T-cell (primary cell): ENCODE measurements around the gene REEP2. TPM values are rescaled to one million over a fixed set of nuclear protein-coding genes. Genes with fewer than 3 reads are reported as not detected.
A peak's percentile ranks its signal among the peaks of the same experiment; 100 is the strongest.

Experiments used
- ATAC-seq, 4 experiments: fragments of 200-7000 bp in 3 of 4; fragments of 150-1000 bp in 1 of 4; cut with Tn5 transposase; replicated peaks in 1 of 4; 1 replicate in 3 of 4; 2 replicates in 1 of 4; pipeline ENCODE4 v1.10.0; 2021; ENCODE audit warnings: moderate library complexity in 3 of 4, mild to moderate bottlenecking in 2 of 4, moderate number of reproducible peaks in 1 of 4
- CTCF ChIA-PET, 2 donors: fragments of 300-600 bp; sonication (Branson Sonifier 250); formaldehyde crosslinking; loops; one replicate each; lab custom pipeline; 2022; ENCODE audit warnings: antibody characterized with exemption in 2 of 2; lab: Charles Lee
- POLR2A ChIA-PET, 2 donors: fragments of 300-600 bp; sonication (Branson Sonifier 250); formaldehyde crosslinking; loops; one replicate each; lab custom pipeline; 2022; ENCODE audit warnings: antibody characterized with exemption in 2 of 2; lab: Charles Lee
- DNase-seq, 35 experiments: peaks; one replicate each; pipeline versions ENCODE4 v3.0.0 to v3.0.0-alpha.2; 2013 to 2023
- H3K27ac ChIP-seq: one replicate; pipeline ENCODE4 v1.5.1; 2013; ENCODE audit warnings: low read length
- H3K27me3 ChIP-seq, 2 experiments: replicated peaks in 1 of 2; 1 replicate in 1 of 2; 2 replicates in 1 of 2; pipeline versions ENCODE4 v1.6.1 to v1.7.0; 2013; ENCODE audit warnings: low read length in 1 of 2, mixed read lengths in 1 of 2; ENCODE audit not compliant: control insufficient read depth in 2 of 2, insufficient read depth in 2 of 2; ENCODE audit errors: extremely low read depth in 1 of 2
- H3K36me3 ChIP-seq, 2 donors: 1 replicate in 1 of 2; 2 replicates in 1 of 2; pipeline versions ENCODE4 v1.6.1 to v1.7.0; 2013; ENCODE audit warnings: low read length in 1 of 2; ENCODE audit not compliant: control insufficient read depth in 2 of 2, insufficient read depth in 1 of 2; ENCODE audit errors: extremely low read depth in 1 of 2
- H3K4me1 ChIP-seq, 2 experiments: 1 replicate in 1 of 2; 2 replicates in 1 of 2; pipeline versions ENCODE4 v1.6.1 to v1.7.0; 2013; ENCODE audit warnings: low read length in 2 of 2, mixed read lengths in 1 of 2; ENCODE audit not compliant: insufficient read depth in 2 of 2, control insufficient read depth in 1 of 2; ENCODE audit errors: extremely low read depth in 1 of 2
- H3K4me3 ChIP-seq, 2 donors: 1 replicate in 1 of 2; 2 replicates in 1 of 2; pipeline versions ENCODE4 v1.5.1 to v1.7.0; 2013; ENCODE audit warnings: mild to moderate bottlenecking in 2 of 2, low read length in 1 of 2, moderate library complexity in 1 of 2; ENCODE audit not compliant: control insufficient read depth in 1 of 2; ENCODE audit errors: extremely low read depth in 1 of 2
- H3K9me3 ChIP-seq: 2 replicates; pipeline ENCODE4 v1.7.0; 2013
- H3K27ac Mint-ChIP-seq, 2 donors: one replicate each; pipeline ENCODE4 v1.8.0; 2020 to 2021; ENCODE audit warnings: mild to moderate bottlenecking in 2 of 2, mixed read lengths in 2 of 2
- H3K27me3 Mint-ChIP-seq, 2 donors: one replicate each; pipeline ENCODE4 v1.8.0; 2021 to 2022; ENCODE audit warnings: mixed read lengths in 2 of 2
- H3K36me3 Mint-ChIP-seq: one replicate; pipeline ENCODE4 v1.8.0; 2021; ENCODE audit warnings: mixed read lengths
- H3K4me1 Mint-ChIP-seq, 3 donors: one replicate each; pipeline ENCODE4 v1.8.0; 2020 to 2022; ENCODE audit warnings: mixed read lengths in 3 of 3, mild to moderate bottlenecking in 1 of 3
- H3K4me3 Mint-ChIP-seq, 3 donors: one replicate each; pipeline ENCODE4 v1.8.0; 2020 to 2022; ENCODE audit warnings: mild to moderate bottlenecking in 3 of 3, mixed read lengths in 3 of 3, moderate library complexity in 3 of 3
- H3K9me3 Mint-ChIP-seq, 3 donors: one replicate each; pipeline ENCODE4 v1.8.0; 2020 to 2022; ENCODE audit warnings: mixed read lengths in 3 of 3
- WGBS: methylation state at CpG from one replicate; pipeline ENCODE4 v1.1.5; 2013; ENCODE audit warnings: missing lambda C conversion rate; ENCODE audit not compliant: insufficient coverage; 5-methylcytosine and 5-hydroxymethylcytosine counted together
- total RNA-seq, 35 experiments: library from RNA in 6 of 35; stranded (reverse) in 6 of 35; fragments of 120-200 nt in 1 of 35; gene quantifications; one replicate each; pipeline versions ENCODE4 v1.2.1 to v1.2.4 and lab custom pipeline; 2013 to 2026

Gene REEP2
- total RNA-seq, 5 donors from 2014 or later (not counting 1 experiment from before 2014, with no cell fraction given): 0.18 to 0.61 (median 0.42) TPM

DNA sequence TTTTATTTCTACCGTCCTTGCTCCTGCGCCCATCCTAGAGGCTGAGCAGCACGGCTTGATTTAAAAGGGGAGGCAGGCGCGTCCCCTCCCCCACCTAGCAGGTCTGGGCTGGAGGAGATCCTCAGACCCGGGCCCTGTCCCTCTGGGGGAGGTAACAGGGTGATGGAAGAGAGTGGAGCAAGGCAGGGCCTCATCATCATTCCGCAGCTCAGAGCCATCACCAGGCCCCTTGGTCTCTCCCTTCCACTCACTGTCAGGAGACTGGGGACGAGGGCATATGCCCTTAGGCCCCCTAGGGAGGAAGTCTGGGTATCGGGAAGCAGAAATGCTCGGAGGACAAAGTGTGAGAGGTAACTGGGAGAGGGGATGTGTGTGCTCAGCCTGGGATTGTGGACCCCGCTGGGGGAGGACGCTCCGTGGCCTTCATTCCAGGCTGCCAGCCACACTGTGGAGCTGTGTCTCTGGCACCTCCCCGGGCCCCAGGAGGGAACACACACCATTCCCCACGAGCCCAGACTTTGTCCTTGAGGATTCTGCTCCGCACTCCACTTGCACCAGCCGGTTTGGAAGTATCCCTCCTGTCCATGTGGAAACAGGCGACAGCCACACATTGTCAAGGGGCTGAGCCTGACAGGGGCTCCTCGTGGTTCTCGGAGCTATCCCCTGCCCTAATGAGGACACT is 761 bp downstream of the REEP2 start:
- POLR2A ChIA-PET: interaction anchor here in 1 of 2 donors (1.0 kb wide), 1 partner anchor 14 kb away, joined by 3 read pairs; no protein-coding TSS in a partner anchor
- no peak overlapping the region for H3K27ac Mint-ChIP-seq
- no peaks in the 10 kb centered on the region for H3K9me3 Mint-ChIP-seq
- H3K27me3 ChIP-seq: peaks cover 0 to 13% of the 10 kb centered on the region in 2 experiments
- 97% methylated on average over 7 of the region's 20 CpGs for WGBS
- H3K4me1 ChIP-seq: peaks cover 0 to 16% of the 10 kb centered on the region in 2 experiments
- H3K9me3 ChIP-seq: no peaks in the 10 kb centered on the region
- H3K27ac ChIP-seq: no peak overlapping the region
- peaks cover 16 to 22% (median 18%) of the 10 kb centered on the region in 3 donors for H3K4me1 Mint-ChIP-seq
- no peak for DNase-seq
- CTCF ChIA-PET: interaction anchor here in 1 of 2 donors (1.2 kb wide), 2 partner anchors 9 to 10 kb away, joined by 3 to 6 read pairs; no protein-coding TSS in a partner anchor
- peaks cover 14% of the 10 kb centered on the region for H3K36me3 Mint-ChIP-seq
- ATAC-seq: peak in 1 of 4 experiments; percentile 2
- H3K36me3 ChIP-seq: peaks cover 7 to 20% of the 10 kb centered on the region in 2 donors
- H3K27me3 Mint-ChIP-seq: peaks cover 0 to 6% of the 10 kb centered on the region in 2 donors
- H3K4me3 Mint-ChIP-seq: peak overlapping the region; percentile 73 to 77 (median 76)
- peak overlapping the region; percentile 36 to 60 for H3K4me3 ChIP-seq

DNA sequence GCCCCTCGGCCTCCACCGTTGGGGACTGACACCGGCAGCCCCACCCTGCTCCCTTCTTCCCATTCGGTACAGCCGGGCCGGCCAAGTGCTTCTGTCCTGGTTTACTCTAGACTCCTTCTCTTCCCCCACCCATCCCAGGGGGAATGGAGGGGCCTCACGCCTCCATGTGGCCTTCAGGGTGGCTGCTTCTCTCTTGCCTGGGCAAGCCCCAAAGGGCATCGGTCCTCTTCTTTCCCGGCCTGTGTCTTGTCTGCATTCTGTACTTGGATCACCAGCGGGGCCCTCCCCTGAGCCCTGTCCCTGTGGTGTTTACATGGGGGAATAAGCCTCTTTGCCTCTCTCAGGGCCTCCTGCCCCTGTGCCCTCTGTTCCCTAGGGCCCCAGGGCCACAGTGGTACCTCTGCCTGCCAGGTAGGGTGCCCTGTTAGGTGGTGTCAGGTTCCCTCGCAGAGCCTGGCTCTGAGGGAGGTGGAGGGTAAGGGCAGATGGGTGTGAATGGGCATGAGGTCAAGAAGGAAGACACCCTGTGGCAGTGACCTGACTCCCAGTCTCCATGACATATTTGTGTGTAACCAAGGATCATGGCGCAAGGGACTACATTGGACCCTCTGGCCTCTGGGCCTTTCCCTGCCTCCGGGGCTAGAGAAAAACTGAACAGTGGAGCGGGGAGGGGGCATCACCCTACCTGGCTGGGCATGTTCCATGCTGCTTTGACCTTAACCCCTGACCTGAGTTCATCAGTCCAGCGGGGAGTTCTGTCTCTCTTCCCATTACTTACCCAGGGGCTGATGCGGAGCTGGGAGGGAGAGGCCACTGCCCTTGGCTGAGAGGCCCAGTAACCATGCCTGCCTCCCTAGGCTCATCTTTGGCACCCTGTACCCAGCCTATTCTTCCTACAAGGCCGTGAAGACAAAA is 1.6 kb downstream of the REEP2 start:
- H3K4me1 Mint-ChIP-seq: peaks cover 16 to 22% (median 18%) of the 10 kb centered on the region in 3 donors
- 100% methylated on average over 9 of the region's 17 CpGs for WGBS
- ChIA-PET POLR2A (no interaction called here), CTCF (interaction anchor here in 1 of 2 donors (0.6 to 1.2 kb wide), 3 partner anchors 8 to 98 kb away, joined by 3 to 6 read pairs (median 3); no protein-coding TSS in a partner anchor)
- H3K9me3 Mint-ChIP-seq: no peaks in the 10 kb centered on the region
- H3K9me3 ChIP-seq: no peaks in the 10 kb centered on the region
- H3K4me1 ChIP-seq: peaks cover 0 to 16% of the 10 kb centered on the region in 2 experiments
- H3K27me3 ChIP-seq: peaks cover 0 to 13% of the 10 kb centered on the region in 2 experiments
- ATAC-seq (no peak), DNase-seq (no peak)
- peak overlapping the region; percentile 39 to 76 (median 41) for H3K4me3 Mint-ChIP-seq
- H3K27ac ChIP-seq: no peak overlapping the region
- H3K36me3 ChIP-seq: peaks cover 6 to 12% of the 10 kb centered on the region in 2 donors
- no peak overlapping the region for H3K4me3 ChIP-seq
- peaks cover 0 to 6% of the 10 kb centered on the region in 2 donors for H3K27me3 Mint-ChIP-seq
- peaks cover 6% of the 10 kb centered on the region for H3K36me3 Mint-ChIP-seq
- no peak overlapping the region for H3K27ac Mint-ChIP-seq

DNA sequence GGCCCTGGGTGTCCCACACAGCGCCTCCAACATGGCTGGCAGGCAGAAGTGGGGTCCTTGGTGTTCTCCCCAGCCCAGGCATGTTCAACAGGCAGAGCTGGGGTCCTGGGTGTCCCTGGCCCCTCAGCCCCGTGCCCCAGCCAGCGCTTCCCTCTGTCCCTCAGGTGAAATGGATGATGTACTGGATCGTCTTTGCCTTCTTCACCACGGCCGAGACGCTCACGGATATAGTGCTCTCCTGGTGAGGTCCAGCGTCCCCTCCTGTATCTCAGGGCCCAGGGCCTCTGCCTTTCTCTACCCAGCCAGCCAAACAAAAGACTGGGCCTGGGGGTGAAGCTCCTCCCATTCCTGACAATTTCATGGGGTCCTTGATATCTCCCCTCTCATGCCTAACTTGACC is 2.4 kb downstream of the REEP2 start:
- WGBS: 90% methylated on average over 9 of the region's 9 CpGs
- H3K27ac ChIP-seq: no peak overlapping the region

DNA sequence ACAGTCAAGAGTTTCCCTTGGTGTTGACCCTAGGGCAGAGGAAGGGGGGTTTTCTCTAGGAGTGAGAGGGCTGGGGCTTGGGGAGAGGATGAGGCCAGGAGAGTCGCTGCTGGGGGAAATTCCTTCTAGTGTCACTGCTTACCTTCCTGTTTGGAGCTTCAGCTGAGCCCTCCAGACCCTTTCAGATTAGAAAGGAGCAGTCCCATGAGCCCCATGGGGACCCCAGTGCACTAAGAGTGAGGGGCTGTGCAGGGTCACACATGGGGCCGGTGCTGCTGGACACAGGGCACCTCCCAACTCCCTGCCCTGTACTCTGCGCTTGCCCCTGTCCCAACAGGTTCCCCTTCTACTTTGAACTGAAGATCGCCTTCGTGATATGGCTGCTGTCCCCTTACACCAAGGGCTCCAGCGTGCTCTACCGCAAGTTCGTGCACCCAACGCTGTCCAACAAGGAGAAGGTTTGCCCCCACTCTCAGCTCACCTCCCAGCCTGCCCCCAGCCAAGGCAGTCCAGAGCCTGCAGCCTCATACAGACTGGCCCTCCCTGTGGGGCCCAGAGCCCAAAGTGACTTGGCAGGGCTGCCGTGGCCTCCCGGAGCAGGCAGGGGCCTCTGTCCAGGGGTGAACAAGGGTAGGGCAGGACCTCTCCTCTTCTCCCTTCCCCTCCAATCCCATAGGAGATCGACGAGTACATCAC is 5.4 kb downstream of the REEP2 start:
- DNase-seq (no peak), ATAC-seq (no peak)
- peaks cover 0 to 6% of the 10 kb centered on the region in 2 experiments for H3K4me1 ChIP-seq
- ChIA-PET CTCF (interaction anchor here in 1 of 2 donors (0.6 kb wide), 1 partner anchor 10 kb away, joined by 3 read pairs; no protein-coding TSS in a partner anchor), POLR2A (no interaction called here)
- H3K9me3 Mint-ChIP-seq: no peaks in the 10 kb centered on the region
- H3K4me3 ChIP-seq: no peak overlapping the region
- peaks cover 0 to 6% of the 10 kb centered on the region in 2 donors for H3K27me3 Mint-ChIP-seq
- H3K27ac Mint-ChIP-seq: no peak overlapping the region
- H3K9me3 ChIP-seq: no peaks in the 10 kb centered on the region
- H3K36me3 Mint-ChIP-seq: no peaks in the 10 kb centered on the region
- no peak overlapping the region for H3K4me3 Mint-ChIP-seq
- H3K36me3 ChIP-seq: no peaks in the 10 kb centered on the region
- H3K4me1 Mint-ChIP-seq: peaks cover 3 to 8% (median 4%) of the 10 kb centered on the region in 3 donors
- 99% methylated on average over 8 of the region's 13 CpGs for WGBS
- no peak overlapping the region for H3K27ac ChIP-seq
- peaks cover 0 to 20% of the 10 kb centered on the region in 2 experiments for H3K27me3 ChIP-seq

More for the DNA sequence above, 2.4 kb downstream of the REEP2 start:
- Histone ChIP-seq H3K4me3 (no peak overlapping the region), H3K36me3 (peaks cover 0 to 4% of the 10 kb centered on the region in 2 donors), H3K27me3 (peaks cover 0 to 13% of the 10 kb centered on the region in 2 experiments), H3K4me1 (peaks cover 0 to 16% of the 10 kb centered on the region in 2 experiments), H3K9me3 (no peaks in the 10 kb centered on the region)
- Mint-ChIP-seq H3K36me3 (no peaks in the 10 kb centered on the region), H3K9me3 (no peaks in the 10 kb centered on the region), H3K4me3 (no peak overlapping the region), H3K4me1 (peaks cover 16 to 22% (median 18%) of the 10 kb centered on the region in 3 donors), H3K27me3 (peaks cover 0 to 6% of the 10 kb centered on the region in 2 donors), H3K27ac (no peak overlapping the region)
- CTCF ChIA-PET: interaction anchor here in 1 of 2 donors (0.6 kb wide), 1 partner anchor 97 kb away, joined by 3 read pairs; no protein-coding TSS in a partner anchor
- DNase-seq (no peak), ATAC-seq (no peak)
- POLR2A ChIA-PET: no interaction called here

DNA sequence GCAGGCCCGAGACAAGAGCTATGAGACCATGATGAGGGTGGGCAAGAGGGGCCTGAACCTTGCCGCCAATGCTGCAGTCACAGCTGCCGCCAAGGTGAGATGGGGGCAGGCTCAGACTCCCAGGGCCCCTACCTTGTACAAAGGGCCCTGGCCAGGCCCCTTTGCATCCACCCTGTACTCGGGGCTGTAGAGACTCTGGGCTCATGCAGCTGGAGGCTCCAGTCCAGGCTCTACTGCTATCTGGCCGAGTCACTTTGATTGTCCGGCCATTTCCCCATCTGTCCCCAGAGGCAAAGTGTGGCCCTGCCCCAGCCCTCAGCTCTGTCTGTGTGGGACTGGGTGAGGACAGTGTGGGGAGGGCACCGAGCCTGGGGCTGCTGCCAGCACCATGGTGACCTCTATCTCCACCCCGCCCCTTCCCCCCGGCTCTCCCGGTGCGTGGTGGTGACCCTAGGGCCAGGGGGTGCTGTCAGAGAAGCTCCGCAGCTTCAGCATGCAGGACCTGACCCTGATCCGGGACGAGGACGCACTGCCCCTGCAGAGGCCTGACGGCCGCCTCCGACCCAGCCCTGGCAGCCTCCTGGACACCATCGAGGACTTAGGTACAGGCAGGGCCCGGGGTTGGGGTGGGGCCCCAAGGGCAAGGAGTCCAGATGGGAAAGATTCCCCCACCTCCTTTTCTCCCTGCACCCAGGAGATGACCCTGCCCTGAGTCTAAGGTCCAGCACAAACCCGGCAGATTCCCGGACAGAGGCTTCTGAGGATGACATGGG is 6.1 kb downstream of the REEP2 start:
- Histone ChIP-seq H3K36me3 (no peaks in the 10 kb centered on the region), H3K27me3 (peaks cover 0 to 19% of the 10 kb centered on the region in 2 experiments), H3K27ac (no peak overlapping the region), H3K9me3 (no peaks in the 10 kb centered on the region), H3K4me1 (peaks cover 0 to 7% of the 10 kb centered on the region in 2 experiments), H3K4me3 (no peak overlapping the region)
- H3K4me1 Mint-ChIP-seq: peaks cover 2 to 6% (median 2%) of the 10 kb centered on the region in 3 donors
- DNase-seq (no peak), ATAC-seq (no peak)
- CTCF ChIA-PET: no interaction called here
- H3K36me3 Mint-ChIP-seq: no peaks in the 10 kb centered on the region
- no peak overlapping the region for H3K27ac Mint-ChIP-seq
- no peak overlapping the region for H3K4me3 Mint-ChIP-seq
- WGBS: 89% methylated on average over 16 of the region's 22 CpGs
- peaks cover 0 to 4% of the 10 kb centered on the region in 2 donors for H3K27me3 Mint-ChIP-seq
- no peaks in the 10 kb centered on the region for H3K9me3 Mint-ChIP-seq
- POLR2A ChIA-PET: no interaction called here
